Measurements from ENCODE around the gene LRRC42. TPM values are rescaled to one million over a fixed set of nuclear protein-coding genes. Genes with fewer than 3 reads are reported as not detected.

LRRC42 gene
- total RNA-seq, 1 donor from 2014 or later = 30.1 TPM

GRCh38 chr1:53951697-53952096, 5.5 kb downstream of the LRRC42 start:
- H3K4me3 Mint-ChIP-seq (ENCODE audit: unreplicated experiment) = no peak overlapping the region
- peaks cover 26% of the 10 kb centered on the region for H3K4me1 Mint-ChIP-seq (ENCODE audit: unreplicated experiment)

GRCh38 chr1:53954128-53954527, 8.0 kb downstream of the LRRC42 start:
- H3K27ac Mint-ChIP-seq (ENCODE audit: unreplicated experiment) = no peak overlapping the region
- H3K4me1 Mint-ChIP-seq (ENCODE audit: unreplicated experiment) = peaks cover 9% of the 10 kb centered on the region
- no peak for DNase-seq (ENCODE audit: extremely low spot score, unreplicated experiment)
- no peak overlapping the region for H3K4me3 Mint-ChIP-seq (ENCODE audit: unreplicated experiment)
- peaks cover 13% of the 10 kb centered on the region for H3K36me3 Mint-ChIP-seq (ENCODE audit: unreplicated experiment)
- H3K9me3 Mint-ChIP-seq (ENCODE audit: unreplicated experiment) = no peaks in the 10 kb centered on the region
- no peak for TF ChIP-seq CTCF (IDR thresholded peaks at IDR 0.05)
- no peaks in the 10 kb centered on the region for H3K27me3 Mint-ChIP-seq (ENCODE audit: unreplicated experiment)

More at GRCh38 chr1:53951697-53952096, 5.5 kb downstream of the LRRC42 start:
- peaks cover 9% of the 10 kb centered on the region for H3K36me3 Mint-ChIP-seq (ENCODE audit: unreplicated experiment)
- no peaks in the 10 kb centered on the region for H3K9me3 Mint-ChIP-seq (ENCODE audit: unreplicated experiment)
- no peak for TF ChIP-seq CTCF (IDR thresholded peaks at IDR 0.05)
- H3K27me3 Mint-ChIP-seq (ENCODE audit: unreplicated experiment) = no peaks in the 10 kb centered on the region
- DNase-seq (ENCODE audit: extremely low spot score, unreplicated experiment) = no peak
- H3K27ac Mint-ChIP-seq (ENCODE audit: unreplicated experiment) = no peak overlapping the region

GRCh38 chr1:53956308-53957168, 10.4 kb downstream of the LRRC42 start:
- H3K27ac Mint-ChIP-seq (ENCODE audit: unreplicated experiment) = no peak overlapping the region
- H3K4me3 Mint-ChIP-seq (ENCODE audit: unreplicated experiment) = no peak overlapping the region
- no peaks in the 10 kb centered on the region for H3K27me3 Mint-ChIP-seq (ENCODE audit: unreplicated experiment)
- H3K36me3 Mint-ChIP-seq (ENCODE audit: unreplicated experiment) = peaks cover 18% of the 10 kb centered on the region
- H3K4me1 Mint-ChIP-seq (ENCODE audit: unreplicated experiment) = peaks cover 8% of the 10 kb centered on the region
- TF ChIP-seq CTCF (IDR thresholded peaks at IDR 0.05) = no peak
- H3K9me3 Mint-ChIP-seq (ENCODE audit: unreplicated experiment) = no peaks in the 10 kb centered on the region
- no peak for DNase-seq (ENCODE audit: extremely low spot score, unreplicated experiment)

- no peaks in the 10 kb centered on the region for H3K27me3 Mint-ChIP-seq (ENCODE audit: unreplicated experiment)
- no peak for TF ChIP-seq CTCF (IDR thresholded peaks at IDR 0.05)
- peaks cover 8% of the 10 kb centered on the region for H3K4me1 Mint-ChIP-seq (ENCODE audit: unreplicated experiment)
- peaks cover 24% of the 10 kb centered on the region for H3K36me3 Mint-ChIP-seq (ENCODE audit: unreplicated experiment)
- no peak for DNase-seq (ENCODE audit: extremely low spot score, unreplicated experiment)
- H3K4me3 Mint-ChIP-seq (ENCODE audit: unreplicated experiment) = no peak overlapping the region
- H3K9me3 Mint-ChIP-seq (ENCODE audit: unreplicated experiment) = no peaks in the 10 kb centered on the region
- peak overlapping the region; percentile 11 for H3K27ac Mint-ChIP-seq (ENCODE audit: unreplicated experiment)
These were observed 11.2 kb downstream of the LRRC42 start for GRCh38 chr1:53957194-53957818.

GRCh38 chr1:53959664-53960250, 13.6 kb downstream of the LRRC42 start:
- peaks cover 8% of the 10 kb centered on the region for H3K4me1 Mint-ChIP-seq (ENCODE audit: unreplicated experiment)
- no peak for DNase-seq (ENCODE audit: extremely low spot score, unreplicated experiment)
- H3K27ac Mint-ChIP-seq (ENCODE audit: unreplicated experiment) = no peak overlapping the region
- peak; percentile 47 for TF ChIP-seq CTCF (IDR thresholded peaks at IDR 0.05)
- H3K4me3 Mint-ChIP-seq (ENCODE audit: unreplicated experiment) = no peak overlapping the region
- peaks cover 30% of the 10 kb centered on the region for H3K36me3 Mint-ChIP-seq (ENCODE audit: unreplicated experiment)
- H3K27me3 Mint-ChIP-seq (ENCODE audit: unreplicated experiment) = no peaks in the 10 kb centered on the region
- no peaks in the 10 kb centered on the region for H3K9me3 Mint-ChIP-seq (ENCODE audit: unreplicated experiment)
